NCI-H446 (cell line): ENCODE data around the gene EIF4EBP2.

ENCODE experiments used
- DNase-seq, 2 experiments: peaks; one replicate each; lab custom pipeline; 2025; lab: John Stamatoyannopoulos, UW

Gene EIF4EBP2

GRCh38 chr10:70432561-70433263 is 28.8 kb downstream of the EIF4EBP2 start:
- no peak for DNase-seq

DNA sequence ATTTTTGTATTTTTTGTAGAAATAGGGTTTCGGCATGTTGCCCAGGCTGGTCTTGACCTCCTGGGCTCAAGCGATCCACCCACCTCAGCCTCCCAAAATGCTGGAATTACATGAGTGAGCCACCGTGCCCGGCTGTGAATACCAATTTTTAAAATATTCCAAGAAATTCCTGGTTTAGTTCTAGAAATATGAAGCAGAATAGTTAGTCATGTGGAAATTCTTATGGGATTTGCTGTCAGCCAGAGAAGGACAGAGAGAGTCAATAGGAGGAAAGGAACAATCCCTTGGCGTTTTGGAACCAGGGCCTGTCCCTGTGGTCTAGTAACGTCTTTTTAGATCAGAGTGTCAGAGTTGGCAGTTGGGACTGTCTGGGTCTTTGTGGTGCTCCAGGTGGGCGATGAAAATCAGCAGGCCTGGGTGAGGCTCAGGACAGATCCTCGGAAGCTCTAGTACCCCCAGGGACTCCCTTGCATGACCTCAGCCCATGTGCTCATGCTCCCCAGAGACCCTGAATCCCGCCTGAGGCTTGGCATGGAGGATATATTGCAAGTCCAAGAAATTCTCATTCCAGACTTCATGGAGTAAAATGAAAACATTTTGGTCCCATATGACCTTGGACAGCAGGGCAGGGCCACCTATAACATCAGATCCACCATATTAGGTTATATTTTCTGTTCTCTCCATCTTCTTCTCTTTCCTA is 29.8 kb downstream of the EIF4EBP2 start:
- no peak for DNase-seq

- DNase-seq, result no peak
These were observed 31.5 kb downstream of the EIF4EBP2 start for GRCh38 chr10:70435241-70436085.

GRCh38 chr10:70437721-70438120 is 33.8 kb downstream of the EIF4EBP2 start:
- no peak for DNase-seq

- DNase-seq, result no peak
These were observed 36.6 kb downstream of the EIF4EBP2 start for GRCh38 chr10:70440296-70441160.

DNA sequence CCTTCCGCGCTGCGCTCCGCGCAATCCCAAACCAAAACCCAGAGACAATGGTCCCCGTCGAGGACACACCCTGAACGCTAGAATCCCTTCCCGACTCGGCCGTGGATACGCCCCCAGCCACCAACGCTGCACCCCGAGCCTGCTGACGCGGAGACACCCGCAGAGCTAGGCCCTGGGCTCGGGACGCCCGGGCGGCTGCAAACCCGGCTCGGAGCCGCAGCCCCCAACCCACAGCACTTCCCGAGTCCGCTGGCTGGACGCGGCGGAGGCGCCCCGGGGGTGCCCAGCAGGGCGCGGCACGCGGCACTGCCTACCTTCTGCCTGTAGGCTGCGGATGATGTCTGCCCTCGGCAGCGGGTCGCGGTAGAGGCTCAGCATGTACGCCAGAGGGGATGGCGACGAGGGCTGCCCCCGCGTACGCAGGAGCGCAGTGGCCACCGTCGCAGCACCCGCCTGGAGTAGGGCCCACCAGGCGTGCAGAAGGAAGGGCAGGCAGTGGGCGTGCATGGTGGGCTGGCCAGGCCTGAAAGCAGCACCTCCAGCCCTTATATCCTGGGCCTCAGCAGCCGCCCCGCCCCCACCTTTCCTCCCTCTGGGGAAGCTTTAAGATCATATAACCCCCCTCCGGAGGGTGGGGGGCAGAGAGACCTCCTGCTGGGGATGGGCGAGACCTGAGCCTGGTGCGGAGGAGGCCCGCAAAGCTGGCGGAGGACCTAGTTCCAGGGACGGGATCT is 37.4 kb downstream of the EIF4EBP2 start, which contains the start of gene NODAL:
Gene NODAL (minus strand): TSS at position 521 of the 734 bp plus-strand sequence. CDS start 14 bp downstream, at position 507.
- DNase-seq, result no peak

DNA sequence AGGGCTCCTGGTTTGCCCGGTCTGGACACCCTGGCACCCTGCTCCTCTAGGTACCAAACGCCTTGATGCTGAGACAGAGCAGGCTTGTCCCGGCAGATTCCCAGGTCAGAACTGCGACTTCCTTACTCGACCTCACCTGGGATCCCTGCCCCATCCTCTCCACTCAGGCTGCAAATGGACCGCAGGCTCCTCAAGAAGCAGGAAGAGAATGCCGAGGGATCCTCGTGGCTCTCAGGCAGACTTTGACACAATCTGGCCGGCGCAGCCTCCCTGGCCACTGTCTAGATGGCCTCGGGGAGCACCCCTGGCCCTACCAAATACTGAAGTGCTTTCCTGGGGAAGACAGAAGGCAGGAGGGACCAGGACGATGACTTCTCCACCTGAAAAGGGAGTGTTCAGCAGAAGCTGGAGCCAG is 38.0 kb downstream of the EIF4EBP2 start:
- no peak for DNase-seq

DNA sequence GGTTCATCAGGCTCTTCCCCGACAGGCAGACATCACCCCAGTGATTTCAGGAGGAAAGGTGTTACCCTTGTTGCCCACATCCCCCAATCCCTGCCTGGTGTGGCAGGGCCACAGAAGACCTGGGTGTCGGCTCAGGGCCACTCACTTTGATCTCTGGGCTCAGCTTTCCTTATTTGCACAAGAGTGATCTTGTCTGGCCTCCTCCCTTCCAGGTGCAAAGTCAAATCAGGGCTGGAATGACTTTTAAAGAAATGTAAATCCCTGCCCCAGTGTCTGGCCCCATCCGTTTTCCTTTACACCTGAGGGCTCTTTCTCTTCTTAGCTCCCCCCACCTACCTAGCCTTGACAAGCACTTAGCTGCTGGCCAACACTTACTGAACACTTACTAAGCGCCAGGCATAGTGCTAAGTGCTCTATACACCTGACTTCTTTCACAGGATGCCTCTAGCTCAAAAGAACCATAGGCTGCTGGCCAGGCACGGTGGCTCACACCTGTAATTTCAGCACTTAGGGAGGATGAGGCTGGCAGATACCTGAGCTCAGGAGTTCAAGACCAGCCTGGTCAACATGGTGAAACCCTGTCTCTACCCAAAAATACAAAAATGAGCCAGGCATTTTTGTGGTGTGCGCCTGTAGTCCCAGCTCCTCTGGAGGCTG is 38.5 kb downstream of the EIF4EBP2 start:
- DNase-seq, result no peak

- DNase-seq, result no peak
These were observed 40.8 kb downstream of the EIF4EBP2 start for GRCh38 chr10:70444744-70445143.

DNA sequence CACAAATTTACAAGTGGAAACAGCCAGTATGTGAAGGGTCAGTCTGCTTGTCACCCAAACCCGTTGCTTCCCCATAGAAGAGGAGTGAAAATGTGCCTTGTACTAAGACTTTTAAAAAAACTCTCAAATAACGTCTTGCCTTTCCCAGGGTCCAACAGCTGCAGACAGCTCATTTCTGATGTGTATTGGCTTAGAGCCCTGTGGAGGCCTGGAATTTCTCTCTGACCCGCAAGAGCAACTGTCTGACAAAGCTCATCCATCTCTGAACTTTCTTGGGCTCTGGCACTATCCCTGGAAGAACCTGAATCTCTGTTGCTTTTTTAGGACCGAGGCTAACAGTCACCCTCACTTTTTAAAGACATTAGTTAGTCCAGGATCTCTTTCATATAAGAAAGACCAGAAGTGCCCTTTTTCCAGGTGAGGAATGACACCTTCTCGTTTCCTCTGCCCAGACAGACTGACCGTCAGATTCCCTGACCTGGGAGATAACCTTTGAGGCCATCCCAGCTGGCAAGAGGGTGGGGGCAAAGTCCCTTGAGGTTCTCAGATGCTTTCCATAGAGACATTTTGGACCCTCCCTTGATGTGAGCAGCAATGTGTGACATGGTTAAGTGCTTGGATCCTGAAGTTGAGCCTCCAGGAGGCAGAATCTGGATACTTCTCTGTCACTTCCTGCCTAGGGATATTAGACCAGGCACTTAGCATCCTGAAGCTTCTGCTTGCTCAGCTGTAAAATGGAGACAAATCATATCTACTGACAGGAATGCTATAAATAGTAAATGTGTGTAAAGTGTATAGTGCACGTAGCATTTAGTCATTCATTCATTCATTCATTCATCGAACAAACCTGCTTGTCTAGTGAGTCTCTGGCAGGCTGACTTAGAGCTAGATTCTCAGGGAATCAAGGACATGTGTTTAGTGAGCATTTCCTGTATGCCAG is 42.0 kb downstream of the EIF4EBP2 start:
- no peak for DNase-seq

DNA sequence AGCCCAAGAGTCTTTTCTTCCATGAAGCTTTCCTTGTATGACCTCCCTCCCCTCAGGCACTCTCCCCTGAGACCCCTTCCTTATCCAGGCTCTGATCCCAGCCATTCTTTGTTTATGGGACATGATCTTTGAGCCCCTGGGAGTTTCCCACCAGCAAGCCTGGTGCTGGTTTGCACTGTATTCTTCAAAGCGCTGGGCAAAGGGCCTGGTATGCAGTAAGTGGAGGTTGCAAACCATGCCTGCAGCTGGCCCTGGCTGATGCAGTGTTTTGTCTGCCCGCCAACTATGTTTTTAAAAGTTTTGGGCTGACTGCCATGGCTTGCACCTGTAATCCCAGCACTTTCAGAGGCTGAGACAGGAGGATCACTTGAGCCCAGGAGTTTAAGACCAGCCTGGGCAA is 44.3 kb downstream of the EIF4EBP2 start:
- no peak for DNase-seq

GRCh38 chr10:70455213-70455630 is 51.3 kb downstream of the EIF4EBP2 start:
- DNase-seq, result no peak

- no peak for DNase-seq
These were observed 52.2 kb downstream of the EIF4EBP2 start for GRCh38 chr10:70456164-70456563.

GRCh38 chr10:70457759-70458305 is 53.9 kb downstream of the EIF4EBP2 start:
- no peak for DNase-seq

DNA sequence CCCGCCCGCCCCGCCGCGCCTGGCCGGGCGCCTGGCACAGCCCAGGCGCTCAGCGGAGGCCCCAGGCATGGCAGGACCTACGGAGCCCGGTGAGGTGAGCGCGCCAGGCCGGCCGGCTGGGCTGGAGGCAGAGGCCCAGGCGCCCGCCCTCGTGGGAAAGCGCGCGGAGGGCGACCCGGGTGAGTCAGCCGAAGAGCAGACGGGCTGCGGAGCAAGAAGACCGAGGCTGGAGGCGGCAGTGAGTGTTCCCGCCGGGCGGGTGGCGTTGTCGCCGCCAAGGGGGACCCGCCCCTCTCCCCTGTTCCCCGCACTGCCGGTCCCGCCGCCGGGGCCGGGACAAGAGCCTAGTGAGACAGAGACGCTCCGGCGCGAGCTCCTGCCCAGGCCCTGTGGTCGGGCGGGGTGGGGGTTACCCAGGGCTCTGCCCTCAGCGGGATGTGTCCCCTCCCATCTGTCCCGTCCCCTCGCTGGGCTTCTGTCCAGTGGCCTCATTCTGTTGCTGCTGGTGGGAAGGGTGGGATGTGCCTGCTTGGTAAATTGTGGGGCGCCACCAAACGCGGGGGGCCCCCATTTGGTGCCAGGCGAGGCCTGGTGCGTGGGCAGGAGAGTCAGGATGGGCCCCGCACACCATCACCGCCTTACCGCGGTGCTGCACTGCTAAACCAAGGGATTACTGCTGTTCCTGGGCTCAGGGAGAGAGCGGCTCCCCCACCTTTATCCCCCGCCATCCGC is 54.5 kb downstream of the EIF4EBP2 start:
- DNase-seq, result no peak

- no peak for DNase-seq
These were observed 55.3 kb downstream of the EIF4EBP2 start for GRCh38 chr10:70459061-70459773.

DNA sequence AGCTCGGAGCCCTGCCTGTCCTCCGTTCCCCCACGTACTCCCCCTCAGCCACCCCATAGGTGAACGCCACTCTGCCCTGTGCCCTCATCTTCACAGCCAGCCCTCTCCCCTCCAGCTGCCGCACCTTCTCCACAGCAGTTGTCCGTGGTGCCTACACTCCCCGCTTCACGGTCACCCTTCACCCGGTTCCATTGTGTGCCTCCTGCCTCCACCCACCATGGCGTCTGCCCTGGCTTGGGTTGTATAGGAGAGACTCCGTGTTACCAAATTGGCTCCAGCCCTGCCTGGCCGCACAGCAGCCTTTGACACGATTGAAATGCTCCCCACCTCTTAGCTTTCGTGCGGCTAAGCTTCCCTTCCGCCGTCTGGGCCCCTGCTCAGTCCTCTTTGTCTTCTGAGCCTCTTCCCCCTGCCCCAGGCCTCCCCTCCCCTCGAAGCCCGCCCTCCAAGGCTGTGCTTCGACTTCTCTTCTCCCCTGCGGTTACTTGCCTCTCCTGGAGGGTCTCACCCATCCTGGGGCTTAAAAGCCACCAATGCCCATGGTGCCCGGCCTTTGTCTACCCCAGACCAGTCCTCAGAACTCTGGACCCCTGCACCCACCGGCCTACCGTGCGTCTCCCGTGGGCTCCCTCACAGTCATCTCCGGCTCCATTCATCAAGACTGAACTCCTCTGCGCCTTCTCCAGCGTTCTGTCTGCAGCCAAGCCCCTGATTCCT is 56.0 kb downstream of the EIF4EBP2 start:
- no peak for DNase-seq
